Measurements from ENCODE around the gene RNF217.
"Not testable (repeated sequence)": the region's sequence is repeated elsewhere in the genome, so short reads cannot be mapped to it uniquely, and the experiment has no call there.

The RNF217 gene

DNA sequence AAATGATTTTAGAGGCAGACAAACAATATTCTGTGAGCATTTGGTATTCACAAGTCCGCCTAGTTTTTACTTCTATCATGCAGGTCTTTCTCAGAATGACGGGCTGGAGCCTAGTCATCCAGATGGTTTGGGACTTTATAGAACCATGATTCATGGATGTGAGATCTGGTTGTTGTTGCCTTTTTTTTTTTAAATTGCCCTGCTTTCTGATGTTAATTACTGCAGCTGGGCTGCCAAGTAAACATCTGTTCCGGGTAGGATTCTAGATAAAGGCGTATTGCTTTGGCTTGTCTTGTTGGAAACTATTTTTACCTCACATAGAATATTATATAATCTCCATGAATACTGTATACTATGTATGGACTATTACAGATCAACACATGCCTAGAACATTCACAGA is 58.1 kb downstream of the RNF217 start:
- DNase-seq, result no peak

DNA sequence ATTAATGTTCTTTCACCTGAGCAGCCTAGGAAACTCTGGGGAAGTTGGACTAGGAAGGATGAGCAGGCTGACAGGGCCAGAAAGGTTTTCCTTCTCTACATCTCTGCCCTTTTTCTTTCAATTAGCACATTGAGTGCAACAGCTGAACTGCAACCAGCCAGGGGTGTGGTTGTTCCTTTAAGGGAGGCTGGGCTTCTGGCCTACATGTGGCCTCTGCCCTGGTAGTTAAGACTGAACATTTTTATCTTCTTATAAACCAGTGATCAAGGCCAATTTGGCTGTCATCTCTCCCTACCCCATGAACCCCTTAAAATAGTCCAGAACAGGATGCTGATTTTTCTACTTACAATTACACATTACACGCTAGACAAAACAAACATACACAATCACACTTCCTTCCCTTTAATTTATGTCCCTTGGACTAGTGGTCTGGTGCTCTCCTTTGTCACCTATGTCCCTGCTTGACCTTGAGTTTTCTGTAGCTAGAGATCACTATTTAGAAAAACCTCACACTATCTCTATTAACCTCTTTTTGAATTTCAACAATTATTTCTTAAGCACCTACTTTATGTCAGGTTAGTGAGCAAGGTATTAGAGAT is 60.3 kb downstream of the RNF217 start:
- DNase-seq, result no peak

DNA sequence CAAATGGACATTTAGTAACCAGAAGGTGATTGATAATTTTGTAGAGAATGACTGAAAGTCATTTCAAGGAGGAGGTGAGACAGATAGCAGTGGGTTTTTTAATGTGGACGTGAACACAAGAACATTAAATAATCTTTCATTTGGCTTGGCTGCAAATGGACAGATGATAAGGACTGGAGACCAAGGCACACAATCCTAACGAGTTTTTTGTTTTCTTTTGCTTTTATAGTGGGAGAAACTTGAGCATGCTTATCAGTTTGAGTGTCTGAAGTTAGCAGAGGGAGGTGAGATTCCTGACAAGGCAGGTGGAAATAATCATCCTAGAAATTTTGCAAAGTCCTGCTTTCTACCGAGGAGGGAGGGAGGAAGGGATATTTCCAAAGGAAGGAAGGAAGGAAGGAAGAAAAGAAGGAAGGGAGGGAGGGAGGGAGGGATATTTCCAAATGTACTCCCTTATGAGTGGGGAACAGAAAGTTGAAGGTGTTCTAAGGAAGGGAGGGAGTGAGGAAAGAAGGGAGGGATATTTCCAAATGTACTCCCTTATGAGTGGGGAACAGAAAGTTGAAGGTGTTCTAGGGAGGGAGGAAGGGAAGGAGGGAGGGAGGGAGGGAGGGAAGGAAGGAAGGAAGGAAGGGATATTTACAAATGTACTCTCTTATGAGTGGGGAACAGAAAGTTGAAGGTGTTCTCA is 63.1 kb downstream of the RNF217 start:
- no peak for DNase-seq

DNA sequence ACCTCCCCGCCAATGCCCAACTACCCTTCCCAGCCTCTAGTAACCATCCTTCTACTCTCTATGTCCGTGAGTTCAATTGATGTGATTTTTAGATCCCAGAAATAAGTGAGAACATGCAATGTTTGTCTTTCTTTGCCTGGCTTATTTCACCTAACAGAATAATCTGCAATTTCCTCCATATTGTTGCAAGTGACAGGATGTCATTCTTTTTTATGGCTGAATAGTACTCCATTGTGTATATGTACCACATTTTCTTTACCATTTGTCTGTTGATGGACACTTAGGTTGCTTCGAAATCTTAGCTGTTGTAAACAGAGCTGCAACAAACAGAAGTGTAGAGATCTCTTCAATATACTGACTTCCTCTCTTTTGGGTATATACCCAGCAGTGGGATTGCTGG is 65.0 kb downstream of the RNF217 start:
- DNase-seq, result no peak

DNA sequence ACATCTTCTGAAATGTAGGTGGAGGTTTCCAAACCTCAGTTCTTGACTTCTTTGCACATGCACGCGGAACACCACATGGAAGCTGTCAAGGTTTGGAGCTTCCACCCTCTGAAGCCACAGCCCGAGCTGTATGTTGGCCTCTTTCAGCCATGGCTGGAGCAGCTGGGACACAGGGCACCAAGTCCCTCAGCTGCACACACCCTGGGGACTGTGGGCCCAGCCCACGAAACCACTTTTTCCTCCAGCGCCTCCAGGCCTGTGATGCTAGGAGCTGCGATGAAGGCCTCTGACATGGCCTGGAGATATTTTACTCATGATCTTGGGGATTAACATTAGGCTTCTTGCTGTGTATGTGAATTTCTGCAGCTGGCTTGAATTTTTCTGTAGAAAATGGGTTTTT is 68.7 kb downstream of the RNF217 start:
- DNase-seq, result no peak

DNA sequence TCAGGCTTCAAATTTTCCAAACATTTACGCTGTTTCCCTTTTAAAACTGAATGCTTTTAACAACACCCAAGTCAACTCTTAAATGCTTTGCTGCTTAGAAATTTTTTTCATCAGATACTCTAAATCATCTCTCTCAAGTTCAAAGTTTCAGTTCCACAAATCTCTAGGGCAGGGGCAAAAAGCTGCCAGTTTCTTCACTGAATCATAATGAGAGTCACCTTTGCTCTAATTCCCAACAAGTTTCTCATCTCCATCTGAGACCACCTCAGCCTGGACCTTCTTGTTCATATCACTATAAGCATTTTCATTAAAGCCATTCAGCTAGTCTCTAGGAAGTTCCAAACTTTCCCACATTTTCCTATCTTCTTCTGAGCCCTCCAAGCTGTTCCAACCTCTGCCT is 69.1 kb downstream of the RNF217 start:
- DNase-seq, result peak; percentile 29

DNA sequence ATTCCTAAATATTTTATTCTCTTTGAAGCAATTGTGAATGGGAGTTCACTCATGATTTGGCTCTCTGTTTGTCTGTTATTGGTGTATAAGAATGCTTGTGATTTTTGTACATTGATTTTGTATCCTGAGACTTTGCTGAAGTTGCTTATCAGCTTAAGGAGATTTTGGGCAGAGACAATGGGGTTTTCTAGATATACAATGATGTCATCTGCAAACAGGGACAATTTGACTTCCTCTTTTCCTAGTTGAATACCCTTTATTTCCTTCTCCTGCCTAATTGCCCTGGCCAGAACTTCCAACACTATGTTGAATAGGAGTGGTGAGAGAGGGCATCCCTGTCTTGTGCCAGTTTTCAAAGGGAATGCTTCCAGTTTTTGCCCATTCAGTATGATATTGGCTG is 72.7 kb downstream of the RNF217 start:
- not testable (repeated sequence) for DNase-seq

DNA sequence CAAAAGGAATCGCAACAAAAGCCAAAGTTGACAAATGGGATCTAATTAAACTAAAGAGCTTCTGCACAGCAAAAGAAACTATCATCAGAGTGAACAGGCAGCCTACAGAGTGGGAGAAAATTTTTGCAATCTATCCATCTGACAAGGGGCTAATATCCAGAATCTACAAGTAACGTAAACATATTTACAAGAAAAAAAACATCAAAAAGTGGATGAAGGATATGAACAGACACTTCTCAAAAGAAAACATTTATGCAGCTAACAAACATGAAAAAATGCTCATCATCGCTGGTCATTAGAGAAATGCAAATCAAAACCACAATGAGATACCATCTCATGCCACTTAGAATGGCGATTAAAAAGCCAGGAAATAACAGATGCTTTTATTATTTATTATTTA is 74.2 kb downstream of the RNF217 start:
- not testable (repeated sequence) for DNase-seq

DNA sequence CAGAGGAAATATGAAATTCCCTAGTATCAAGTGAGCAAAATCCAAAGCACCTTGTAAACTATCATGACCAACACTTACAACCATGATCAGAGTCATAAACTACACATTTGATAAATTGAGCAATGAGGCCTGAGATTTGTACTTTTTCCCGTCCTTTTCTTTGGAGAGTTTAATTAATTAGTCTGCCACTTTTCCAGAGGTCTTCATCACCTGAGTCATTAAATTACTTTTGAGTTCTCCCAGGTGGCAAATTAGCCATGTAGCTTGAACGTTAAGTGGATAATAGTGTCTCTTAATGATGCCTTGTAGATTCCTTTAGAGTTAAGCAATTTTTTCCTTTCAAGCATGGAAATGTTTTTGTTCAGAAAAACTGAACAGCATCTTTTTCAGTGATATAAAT is 75.6 kb downstream of the RNF217 start:
- DNase-seq, result no peak

DNA sequence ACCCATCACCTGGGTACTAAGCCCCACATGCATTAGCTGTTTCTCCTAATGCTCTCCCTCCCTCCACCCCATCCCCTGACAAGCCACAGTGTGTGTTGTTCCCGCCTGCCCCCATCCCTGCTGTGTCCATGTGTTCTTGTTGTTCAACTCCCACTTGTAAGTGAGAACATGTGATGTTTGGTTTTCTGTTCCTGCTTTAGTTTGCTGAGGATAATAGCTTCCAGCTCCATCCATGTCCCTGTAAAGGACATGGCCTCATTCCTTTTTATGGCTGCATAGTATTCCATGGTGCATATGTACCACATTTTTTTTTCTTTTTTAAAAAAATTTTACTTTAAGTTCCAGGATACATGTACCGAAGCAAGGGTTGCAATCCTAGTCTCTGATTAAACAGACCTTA is 76.7 kb downstream of the RNF217 start:
- DNase-seq, result no peak

DNA sequence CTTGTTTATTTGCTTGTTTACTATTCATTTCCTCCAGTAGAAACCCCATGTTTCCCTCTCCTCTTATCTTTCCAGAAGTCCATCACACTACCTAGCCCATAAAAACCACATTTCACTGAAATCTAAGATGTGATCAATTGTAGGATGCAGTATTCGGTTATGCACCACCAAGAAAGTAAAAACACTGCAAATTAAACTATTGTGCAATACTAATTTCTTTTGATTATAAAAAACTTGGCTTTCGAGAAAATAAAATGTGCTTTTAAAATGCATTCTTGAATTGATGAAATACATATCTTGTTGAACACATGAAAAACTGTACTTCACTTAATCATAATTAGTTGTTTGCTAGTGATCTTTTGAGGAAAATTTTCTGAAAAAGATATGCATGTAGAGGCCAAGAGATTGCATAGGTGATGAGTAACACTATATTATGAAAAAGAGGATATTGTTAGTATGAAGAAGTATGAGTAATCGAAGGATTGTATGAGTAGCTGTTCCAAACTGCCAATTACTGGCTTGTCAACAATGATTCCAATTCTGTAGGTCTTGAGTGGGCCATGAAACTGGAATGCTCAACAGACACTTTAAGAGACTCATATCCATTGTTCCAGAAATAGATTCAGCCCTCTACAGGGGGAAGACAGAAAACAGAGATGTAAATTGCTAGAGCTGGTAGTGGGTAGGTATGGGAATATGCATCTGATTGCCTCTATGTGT is 79.7 kb downstream of the RNF217 start:
- DNase-seq, result peak; percentile 58

DNA sequence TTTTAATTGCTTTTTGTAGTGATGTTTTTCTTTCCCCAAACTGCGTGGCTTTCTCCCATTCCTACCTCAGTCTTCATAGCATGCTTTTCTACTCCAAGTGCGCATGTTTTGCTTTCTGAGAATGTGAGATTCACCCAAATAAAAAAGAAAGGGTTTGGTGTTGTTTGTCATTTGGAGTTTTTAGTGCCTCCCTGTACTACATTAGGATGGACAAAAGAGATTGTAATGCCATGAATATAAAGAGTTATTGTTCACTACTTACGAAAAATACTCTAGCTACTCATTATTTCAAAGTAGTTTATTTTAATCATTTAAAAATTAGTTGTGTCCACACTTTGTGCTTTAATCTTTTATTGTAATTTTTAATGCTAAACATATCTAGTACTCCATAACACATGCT is 81.8 kb downstream of the RNF217 start:
- DNase-seq, result no peak

DNA sequence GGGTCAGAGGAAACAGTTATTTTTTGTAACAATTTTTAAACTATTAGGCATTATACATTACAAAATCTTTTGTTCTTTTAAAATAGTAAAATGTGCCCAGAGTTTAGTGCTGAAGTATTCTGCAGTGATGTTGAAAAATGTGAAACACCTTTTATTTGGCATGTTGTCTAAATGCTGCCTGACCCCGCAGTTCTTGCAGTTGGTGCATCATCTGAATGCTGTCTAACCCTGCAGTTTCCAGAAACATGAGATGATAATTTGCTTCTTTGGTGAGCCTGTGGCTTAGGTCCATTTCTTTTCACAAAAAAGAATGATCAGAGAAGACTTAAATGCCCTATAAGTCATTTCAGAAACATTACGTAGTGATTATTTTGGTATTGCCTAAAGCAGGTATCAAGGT is 82.4 kb downstream of the RNF217 start:
- no peak for DNase-seq

DNA sequence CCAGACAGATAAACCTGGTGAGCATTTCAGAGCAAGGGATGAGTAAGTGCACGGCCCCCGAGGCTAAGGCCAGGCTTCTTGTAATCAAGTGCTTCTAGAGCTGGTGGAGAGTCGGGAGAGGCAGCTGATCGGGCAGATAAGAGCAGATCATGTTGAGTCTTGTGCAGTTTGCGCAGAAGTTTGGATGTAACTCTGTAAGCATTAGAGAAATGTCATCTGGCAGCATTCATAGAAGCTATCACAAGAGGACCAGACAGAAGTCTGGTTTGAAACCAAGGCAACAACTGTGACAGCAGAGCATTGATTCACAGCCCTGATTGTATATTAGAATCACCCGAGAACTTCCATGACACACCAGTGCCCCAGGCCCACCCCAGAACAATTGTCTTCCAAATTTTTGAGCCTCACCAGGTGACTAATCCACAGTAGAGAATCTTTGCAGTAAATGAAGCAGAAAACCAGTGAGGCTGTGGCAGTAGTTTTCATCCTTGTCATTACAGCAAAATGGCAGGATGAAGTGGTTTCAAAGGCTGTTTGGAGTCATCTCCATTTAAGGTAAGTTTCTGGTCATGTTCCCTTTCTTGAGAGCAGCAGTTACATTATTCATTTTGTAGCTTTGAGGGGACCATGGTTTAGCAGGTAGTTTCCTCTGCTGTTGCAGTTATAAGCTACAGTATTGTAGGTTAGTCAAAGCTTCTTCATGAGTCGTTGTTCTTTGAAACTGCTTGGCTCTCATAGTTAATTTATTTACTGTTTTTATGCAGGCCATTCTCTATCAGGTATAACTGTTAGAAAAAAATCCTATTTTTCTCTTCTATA is 84.1 kb downstream of the RNF217 start:
- no peak for DNase-seq

DNA sequence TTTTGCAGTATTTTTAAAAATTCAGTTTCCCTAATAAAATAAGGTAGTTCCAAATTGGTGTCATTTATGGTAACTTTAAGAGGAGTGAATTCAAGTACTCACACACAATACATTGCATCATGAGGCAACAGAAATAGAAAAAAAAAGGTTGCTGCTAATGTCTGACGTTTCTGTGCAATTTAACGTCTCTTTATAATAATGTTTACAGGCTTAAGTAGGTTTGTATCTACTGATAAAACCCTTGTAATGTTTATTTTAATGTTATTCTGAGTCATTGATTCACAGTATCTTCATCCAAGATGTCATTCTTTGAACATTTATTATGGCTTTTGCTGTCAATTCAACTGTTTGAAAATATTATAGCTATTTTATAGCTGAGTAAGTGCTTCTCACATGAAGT is 86.0 kb downstream of the RNF217 start:
- no peak for DNase-seq

DNA sequence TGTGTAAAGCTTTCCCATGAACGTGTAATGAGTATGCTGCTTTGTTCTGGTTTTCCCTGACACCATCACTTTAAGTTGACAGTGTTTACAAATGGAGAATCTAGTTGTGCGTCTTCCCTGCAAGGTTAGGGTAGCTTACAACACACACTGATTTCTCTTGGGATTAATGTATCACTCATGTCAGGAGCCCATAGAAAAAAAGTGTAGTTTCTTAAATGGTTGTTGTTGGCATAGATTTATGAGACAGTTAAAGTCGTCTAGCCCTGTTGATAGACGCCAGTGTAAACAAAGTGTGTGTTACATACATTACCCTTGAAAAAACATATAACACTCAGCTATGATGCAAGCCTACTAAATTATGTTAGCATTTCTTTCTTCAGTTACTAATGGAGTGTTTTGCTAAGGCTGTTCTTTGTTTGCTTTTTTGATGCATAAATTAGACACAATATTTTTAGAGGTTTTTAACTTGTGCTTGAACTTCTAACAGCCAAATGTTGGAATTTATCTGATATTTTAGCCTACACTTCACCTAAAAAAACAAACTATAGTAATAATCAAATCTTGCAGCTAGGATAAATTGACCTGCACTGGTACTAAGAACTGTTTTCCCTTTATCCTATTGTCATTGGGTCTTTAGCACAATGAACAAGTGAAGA is 88.6 kb downstream of the RNF217 start:
- DNase-seq, result no peak

DNA sequence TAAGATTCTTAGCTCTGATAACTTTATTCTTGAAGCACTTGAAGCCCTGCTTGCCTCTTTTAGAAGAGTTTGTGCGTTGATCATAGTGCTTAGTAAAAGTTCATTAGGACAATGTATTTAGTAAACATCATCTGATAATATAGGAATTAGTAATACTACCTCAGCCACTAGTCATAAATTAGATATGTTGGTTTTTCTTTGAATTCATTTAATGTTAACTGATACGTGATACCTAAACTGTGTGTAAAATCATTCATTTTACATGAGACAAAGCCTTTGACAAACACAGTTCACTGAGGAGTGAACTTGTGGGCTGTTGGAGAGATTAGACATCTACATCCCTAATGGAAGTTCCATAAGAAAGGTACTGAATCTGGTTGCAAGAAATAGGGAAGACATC is 91.6 kb downstream of the RNF217 start:
- DNase-seq, result no peak

DNA sequence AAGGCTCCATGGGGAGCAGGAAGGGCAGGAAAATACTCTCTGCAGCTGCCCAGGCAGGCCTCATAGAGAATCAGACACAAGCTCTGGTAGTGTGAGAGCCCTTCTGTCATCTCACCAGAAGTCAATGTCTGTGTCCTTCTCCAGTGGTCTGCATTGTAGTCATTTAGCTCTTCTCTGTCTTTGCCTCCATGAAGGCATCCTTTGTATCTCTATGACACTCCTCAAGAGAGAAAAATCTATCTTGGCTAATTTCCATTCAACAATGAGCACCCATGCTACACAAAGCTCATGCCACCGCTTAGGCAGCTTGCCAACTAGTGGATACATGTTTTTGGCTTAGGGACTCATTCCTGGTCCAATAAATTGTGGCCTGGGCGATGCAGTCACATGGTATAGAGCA is 92.1 kb downstream of the RNF217 start:
- DNase-seq, result no peak

DNA sequence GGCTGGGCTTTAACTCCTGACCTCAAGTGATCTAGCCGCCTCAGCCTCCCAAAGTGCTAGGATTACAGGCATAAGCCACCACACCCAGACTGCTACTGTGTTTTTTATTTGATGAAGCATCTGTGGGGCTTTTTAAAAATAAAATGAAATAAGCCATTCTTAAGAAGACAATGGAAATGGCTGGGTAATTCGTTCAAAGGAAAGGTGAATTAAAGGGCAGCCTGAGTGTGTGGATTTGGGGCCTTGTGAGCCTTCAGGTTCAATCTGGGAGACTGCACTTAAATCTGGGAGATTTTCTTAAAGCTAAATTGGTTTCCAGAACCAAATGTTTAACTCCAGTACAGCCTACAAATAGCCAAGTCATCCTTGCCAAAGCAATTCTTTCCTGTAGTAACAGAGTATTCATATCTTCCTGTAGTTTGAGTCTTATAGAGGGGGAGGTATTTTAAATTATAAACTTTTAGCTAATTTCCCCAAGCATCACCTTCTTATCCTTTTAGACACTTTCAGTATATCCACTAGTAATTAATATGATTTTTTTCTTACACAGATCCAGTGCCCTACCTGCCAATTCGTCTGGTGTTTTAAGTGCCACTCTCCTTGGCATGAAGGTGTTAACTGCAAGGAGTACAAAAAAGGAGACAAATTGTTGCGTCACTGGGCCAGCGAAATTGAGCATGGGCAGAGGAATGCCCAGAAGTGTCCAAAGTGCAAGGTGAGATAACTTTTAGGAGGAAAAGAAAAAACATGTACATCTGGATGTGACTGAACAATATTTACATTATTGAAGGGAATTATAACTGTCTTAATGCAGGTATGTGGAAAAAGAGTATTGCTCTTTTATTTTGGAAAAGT is 95.4 kb downstream of the RNF217 start:
- no peak for DNase-seq

DNA sequence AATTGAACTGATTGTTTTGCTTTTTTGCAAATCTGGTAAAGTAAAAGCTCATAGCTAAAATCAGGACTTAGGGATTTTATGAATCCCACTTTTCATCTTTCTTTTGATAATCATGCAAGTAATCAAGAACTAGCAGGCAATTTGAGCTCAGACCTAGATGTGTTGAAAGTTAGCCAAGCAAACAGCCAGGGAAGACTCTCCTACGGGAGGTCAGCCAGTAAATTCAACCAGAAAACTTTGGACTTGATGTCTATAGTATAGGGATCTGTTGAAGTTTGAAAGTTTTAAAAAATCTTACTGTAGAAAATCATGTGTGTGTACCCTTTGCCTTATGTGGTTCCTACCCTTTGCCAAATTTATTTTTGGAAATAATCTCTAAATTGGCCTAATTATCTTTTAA is 96.3 kb downstream of the RNF217 start:
- DNase-seq, result no peak

DNA sequence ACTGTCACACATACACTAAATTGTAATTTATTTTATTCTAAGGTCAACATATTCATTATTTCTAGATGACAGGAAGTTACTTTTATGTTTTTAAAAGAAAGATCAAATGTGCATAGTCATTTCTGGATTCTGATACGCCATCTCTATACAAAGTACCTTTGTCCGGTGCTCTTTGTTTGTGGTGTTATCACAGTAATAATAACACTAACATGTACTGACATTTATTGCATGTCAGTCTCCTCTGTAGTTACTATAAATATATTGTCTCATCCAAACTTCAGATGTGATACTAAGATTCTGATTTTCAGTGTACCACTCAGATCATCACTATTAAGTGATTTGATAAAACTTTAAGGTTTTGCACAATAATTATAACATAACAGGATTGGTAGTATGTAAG is 101.1 kb downstream of the RNF217 start:
- DNase-seq, result no peak

DNA sequence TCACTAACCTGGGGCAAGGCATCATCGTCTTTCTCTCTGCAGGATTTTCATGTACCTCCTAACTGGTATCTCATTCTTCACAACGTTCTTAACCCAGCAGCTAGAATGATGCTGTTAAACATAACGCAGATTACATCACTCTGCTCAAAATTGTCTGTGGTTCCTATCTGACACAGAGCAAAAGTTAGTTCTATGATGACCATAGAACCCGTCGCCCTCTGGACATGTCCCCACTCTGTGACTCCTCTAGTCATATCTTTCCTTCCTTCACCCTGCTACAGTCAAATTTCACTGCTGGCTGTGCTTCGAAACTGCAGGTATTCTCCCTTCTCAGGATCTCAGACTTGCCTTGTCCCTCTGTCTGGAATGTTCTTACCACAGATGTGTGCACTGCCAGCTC is 103.9 kb downstream of the RNF217 start:
- no peak for DNase-seq
